ENCODE measurements around the gene FBXO8. TPM values are rescaled to one million over a fixed set of nuclear protein-coding genes. Genes with fewer than 3 reads are reported as not detected.

FBXO8 gene
- polyA plus RNA-seq, 1 experiment: 28.9 TPM

DNA sequence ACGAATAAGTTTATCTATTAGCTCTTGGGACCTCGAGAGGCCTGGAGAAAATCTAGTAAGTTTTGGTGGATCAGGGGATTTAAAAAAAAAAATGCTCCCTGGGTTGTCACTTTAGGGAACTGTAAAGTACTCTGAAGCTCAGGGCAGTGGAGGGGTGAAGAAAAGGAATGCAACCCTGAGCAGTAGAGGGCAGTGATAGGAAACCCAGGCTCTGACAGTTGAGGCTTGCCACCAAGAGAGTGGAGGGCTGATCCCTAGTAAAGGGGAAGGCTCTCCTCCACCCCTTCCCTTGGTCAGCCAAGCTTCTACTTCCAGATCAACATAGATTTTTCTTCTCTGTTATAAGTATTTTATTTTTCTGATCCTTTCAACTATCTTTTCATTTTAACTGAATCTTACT lies 73.1 kb downstream of the FBXO8 start:
- TF ChIP-seq CTCF (IDR thresholded peaks at IDR 0.05; ENCODE audit: low read depth, low read length): no peak
- POLR2A ChIA-PET: no interaction called here

GRCh38 chr4:174209341-174209740 lies 74.1 kb downstream of the FBXO8 start:
- peaks cover 16% of the 10 kb centered on the region for H3K27me3 ChIP-seq (ENCODE audit: control insufficient read depth, insufficient read depth, low read length)
- DNase-seq (ENCODE audit: low read depth, low spot score): no peak
- no peak overlapping the region for H3K4me3 ChIP-seq (ENCODE audit: low read depth, low read length)
- POLR2A ChIA-PET: no interaction called here
- CTCF ChIA-PET: interaction anchor here (1.1 kb wide), 1 partner anchor 10 kb away, joined by 4 read pairs; no protein-coding TSS in a partner anchor
- peaks cover 3% of the 10 kb centered on the region; the same call in 1 of the 2 replicates for H3K9me3 ChIP-seq (ENCODE audit: control insufficient read depth, insufficient read depth, low read length)
- no peak for TF ChIP-seq CTCF (IDR thresholded peaks at IDR 0.05; ENCODE audit: low read depth, low read length)
- no peak overlapping the region for H3K27ac ChIP-seq (ENCODE audit: low read depth, low read length)

More for the DNA sequence above, 73.1 kb downstream of the FBXO8 start:
- H3K27me3 ChIP-seq (ENCODE audit: control insufficient read depth, insufficient read depth, low read length): peaks cover 23% of the 10 kb centered on the region
- CTCF ChIA-PET: interaction anchor here (0.7 kb wide), 1 partner anchor 11 kb away, joined by 3 read pairs; no protein-coding TSS in a partner anchor
- H3K9me3 ChIP-seq (ENCODE audit: control insufficient read depth, insufficient read depth, low read length): peaks cover 3% of the 10 kb centered on the region; the same call in 1 of the 2 replicates
- no peak overlapping the region for H3K27ac ChIP-seq (ENCODE audit: low read depth, low read length)
- no peak overlapping the region for H3K4me3 ChIP-seq (ENCODE audit: low read depth, low read length)
- DNase-seq (ENCODE audit: low read depth, low spot score): no peak

- POLR2A ChIA-PET: no interaction called here
- CTCF ChIA-PET: no interaction called here
- H3K9me3 ChIP-seq (ENCODE audit: control insufficient read depth, insufficient read depth, low read length): no peaks in the 10 kb centered on the region
- H3K27ac ChIP-seq (ENCODE audit: low read depth, low read length): no peak overlapping the region
- TF ChIP-seq CTCF (IDR thresholded peaks at IDR 0.05; ENCODE audit: low read depth, low read length): no peak
- peaks cover 5% of the 10 kb centered on the region for H3K27me3 ChIP-seq (ENCODE audit: control insufficient read depth, insufficient read depth, low read length)
- no peak for DNase-seq (ENCODE audit: low read depth, low spot score)
- H3K4me3 ChIP-seq (ENCODE audit: low read depth, low read length): no peak overlapping the region
Observed at GRCh38 chr4:174207367-174207766, 76.1 kb downstream of the FBXO8 start.

DNA sequence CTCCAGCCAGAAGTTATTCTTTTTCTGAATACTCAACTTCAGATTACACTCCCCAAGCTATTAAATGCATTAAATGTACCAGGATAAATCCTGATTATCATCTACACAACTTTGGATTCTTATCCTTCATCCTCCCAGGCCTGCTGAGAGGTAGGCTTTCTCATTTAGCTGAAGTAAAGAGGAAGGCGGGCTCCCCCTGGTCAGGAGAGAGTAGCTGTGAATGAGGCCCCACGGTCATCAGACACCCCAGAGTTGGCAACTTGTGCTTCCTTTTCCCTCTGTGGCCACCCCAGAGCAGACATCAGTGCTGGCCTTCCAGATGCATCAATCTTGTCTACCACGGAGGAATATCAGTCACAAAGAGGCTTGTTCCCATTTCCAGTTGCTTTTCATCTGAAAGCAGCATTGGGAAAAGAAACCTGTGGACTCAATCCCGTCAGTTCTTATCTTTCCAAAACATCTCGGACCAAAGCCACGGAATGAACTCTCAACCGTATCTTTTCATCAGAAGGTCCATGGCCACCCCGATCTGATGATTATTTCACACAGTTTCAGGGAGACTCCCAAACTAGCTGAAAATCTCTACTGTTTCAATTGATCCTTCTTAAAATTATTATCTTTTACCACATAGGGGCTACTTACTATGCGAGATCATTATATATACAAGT lies 79.2 kb downstream of the FBXO8 start:
- H3K4me3 ChIP-seq (ENCODE audit: low read depth, low read length): no peak overlapping the region
- no peaks in the 10 kb centered on the region for H3K27me3 ChIP-seq (ENCODE audit: control insufficient read depth, insufficient read depth, low read length)
- no peak for TF ChIP-seq CTCF (IDR thresholded peaks at IDR 0.05; ENCODE audit: low read depth, low read length)
- no peak overlapping the region for H3K27ac ChIP-seq (ENCODE audit: low read depth, low read length)
- H3K9me3 ChIP-seq (ENCODE audit: control insufficient read depth, insufficient read depth, low read length): no peaks in the 10 kb centered on the region
- DNase-seq (ENCODE audit: low read depth, low spot score): no peak
- CTCF ChIA-PET: no interaction called here
- POLR2A ChIA-PET: no interaction called here

DNA sequence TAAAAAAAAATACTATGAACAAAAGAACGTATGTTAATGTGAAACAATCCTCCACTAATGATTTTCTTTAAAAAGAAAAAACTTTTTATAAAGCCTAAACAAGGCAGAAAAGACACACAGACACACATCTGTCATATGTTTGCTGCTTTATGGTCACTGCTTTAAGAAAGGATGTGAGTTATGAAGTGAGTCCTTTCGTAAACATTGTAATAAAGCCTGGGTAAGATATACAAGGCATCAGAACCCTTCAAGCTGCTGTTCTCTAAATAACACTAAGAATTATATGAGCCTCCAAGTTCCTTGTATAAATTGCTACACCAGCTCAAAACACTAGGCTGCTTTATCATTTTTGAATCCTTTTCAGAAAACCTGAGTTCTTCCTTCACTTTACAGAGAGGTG lies 81.6 kb downstream of the FBXO8 start:
- no peak for DNase-seq (ENCODE audit: low read depth, low spot score)
- Histone ChIP-seq H3K27ac (ENCODE audit: low read depth, low read length) (no peak overlapping the region), H3K4me3 (ENCODE audit: low read depth, low read length) (no peak overlapping the region), H3K27me3 (ENCODE audit: control insufficient read depth, insufficient read depth, low read length) (no peaks in the 10 kb centered on the region), H3K9me3 (ENCODE audit: control insufficient read depth, insufficient read depth, low read length) (no peaks in the 10 kb centered on the region)
- no peak for TF ChIP-seq CTCF (IDR thresholded peaks at IDR 0.05; ENCODE audit: low read depth, low read length)
- ChIA-PET CTCF (interaction anchor here (1.3 kb wide), 1 partner anchor 708 kb away, joined by 4 read pairs; no protein-coding TSS in a partner anchor), POLR2A (no interaction called here)
